Measurements from ENCODE around the gene NPEPL1.

NPEPL1 gene

DNA sequence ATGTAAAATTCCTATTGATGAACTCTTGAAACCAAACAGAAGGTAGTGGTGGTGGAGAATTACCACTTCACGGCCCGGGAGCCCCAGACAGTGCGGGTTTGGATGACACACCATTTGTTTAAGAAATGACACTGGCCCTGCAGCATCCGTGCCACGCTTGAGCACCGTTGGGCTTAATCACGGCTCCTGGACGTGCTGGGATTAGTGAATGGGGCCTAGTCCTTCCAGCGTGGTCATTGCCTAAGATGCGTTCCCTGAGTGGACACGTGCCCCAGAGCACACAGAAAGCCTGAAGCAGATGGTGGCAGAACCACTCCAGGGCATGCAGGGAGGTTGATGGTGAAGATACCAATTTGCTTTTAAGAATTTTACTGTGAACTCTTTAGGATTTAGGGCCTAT lies 27.0 kb upstream of the NPEPL1 start:
- H3K4me3 ChIP-seq (ENCODE audit: low read length): no peak overlapping the region
- no peak for TF ChIP-seq ZNF274 (IDR thresholded peaks at IDR 0.05; ENCODE audit: low read depth, low read length)

DNA sequence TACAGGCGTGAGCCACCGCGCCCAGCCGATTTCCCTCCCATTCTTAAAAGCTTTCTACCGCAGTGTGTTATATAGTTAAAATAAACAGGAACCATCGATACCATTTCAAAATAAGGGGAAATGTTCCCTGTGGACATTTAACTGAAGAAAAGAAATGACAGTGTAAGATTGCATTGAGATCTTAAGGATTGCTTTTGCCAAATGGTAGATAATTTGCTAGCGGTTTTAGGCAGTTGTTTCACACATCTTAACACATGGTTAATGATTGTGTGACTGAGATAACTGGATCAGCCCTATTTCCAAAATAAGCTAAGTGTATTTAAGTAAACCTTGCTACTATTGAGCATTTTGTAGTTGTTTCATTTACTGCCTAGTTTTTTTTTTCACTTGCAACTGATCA lies 25.9 kb upstream of the NPEPL1 start:
- TF ChIP-seq ZNF274 (IDR thresholded peaks at IDR 0.05; ENCODE audit: low read depth, low read length): no peak
- no peak overlapping the region; the same call in 1 of the 2 replicates for H3K4me3 ChIP-seq (ENCODE audit: low read length)

GRCh38 chr20:58667975-58668374 lies 24.6 kb upstream of the NPEPL1 start:
- TF ChIP-seq ZNF274 (IDR thresholded peaks at IDR 0.05; ENCODE audit: low read depth, low read length): no peak
- H3K4me3 ChIP-seq (ENCODE audit: low read length): no peak overlapping the region

DNA sequence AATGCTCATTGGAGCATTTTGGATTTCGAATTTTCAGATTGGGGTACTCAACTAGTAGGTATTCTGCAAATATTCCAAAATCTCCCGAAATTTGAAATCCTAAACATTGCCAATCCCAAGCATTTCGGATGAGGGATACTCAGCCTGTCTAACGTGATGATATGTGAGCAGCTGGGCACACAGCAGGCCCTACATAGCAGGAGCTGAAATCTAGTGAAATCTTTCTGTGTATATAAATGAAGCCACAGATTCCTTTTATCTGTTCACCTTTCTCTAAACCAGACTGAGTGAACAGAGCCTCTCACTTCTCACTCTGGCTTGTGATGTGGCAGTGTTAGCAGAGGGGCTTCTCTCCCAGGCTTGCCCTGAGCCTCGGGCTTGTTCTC lies 23.7 kb upstream of the NPEPL1 start:
- H3K4me3 ChIP-seq (ENCODE audit: low read length): no peak overlapping the region; the same call in 1 of the 2 replicates

GRCh38 chr20:58669287-58670006 lies 23.2 kb upstream of the NPEPL1 start:
- no peak for TF ChIP-seq ZNF274 (IDR thresholded peaks at IDR 0.05; ENCODE audit: low read depth, low read length)
- H3K4me3 ChIP-seq (ENCODE audit: low read length): no peak overlapping the region; the same call in 1 of the 2 replicates

More for the DNA sequence above, 23.7 kb upstream of the NPEPL1 start:
- TF ChIP-seq ZNF274 (IDR thresholded peaks at IDR 0.05; ENCODE audit: low read depth, low read length): no peak

GRCh38 chr20:58670102-58670501 lies 22.5 kb upstream of the NPEPL1 start:
- no peak overlapping the region for H3K4me3 ChIP-seq (ENCODE audit: low read length)

GRCh38 chr20:58670659-58671058 lies 21.9 kb upstream of the NPEPL1 start:
- no peak for TF ChIP-seq ZNF274 (IDR thresholded peaks at IDR 0.05; ENCODE audit: low read depth, low read length)
- no peak overlapping the region for H3K4me3 ChIP-seq (ENCODE audit: low read length)

More at GRCh38 chr20:58670102-58670501, 22.5 kb upstream of the NPEPL1 start:
- no peak for TF ChIP-seq ZNF274 (IDR thresholded peaks at IDR 0.05; ENCODE audit: low read depth, low read length)

DNA sequence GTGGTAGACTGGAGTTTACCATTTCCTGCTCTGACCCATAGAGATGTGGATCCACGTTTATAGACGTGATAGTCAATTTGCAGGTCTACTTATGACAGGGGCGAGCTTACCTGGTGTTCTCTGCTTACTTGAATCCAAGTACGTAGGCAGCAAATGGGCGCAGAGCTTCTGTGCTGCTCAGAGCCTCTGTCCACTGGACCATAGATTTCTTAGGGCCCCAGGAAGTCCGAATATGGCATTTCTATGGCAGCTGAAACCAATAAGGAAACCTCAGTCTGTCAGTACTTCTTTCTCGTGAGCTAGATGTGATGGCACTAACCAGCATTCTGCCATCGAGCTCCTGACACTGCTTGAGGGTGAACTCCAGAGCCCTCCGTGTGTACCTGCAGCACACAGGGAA lies 19.5 kb upstream of the NPEPL1 start:
- TF ChIP-seq ZNF274 (IDR thresholded peaks at IDR 0.05; ENCODE audit: low read depth, low read length): no peak
- H3K4me3 ChIP-seq (ENCODE audit: low read length): no peak overlapping the region

DNA sequence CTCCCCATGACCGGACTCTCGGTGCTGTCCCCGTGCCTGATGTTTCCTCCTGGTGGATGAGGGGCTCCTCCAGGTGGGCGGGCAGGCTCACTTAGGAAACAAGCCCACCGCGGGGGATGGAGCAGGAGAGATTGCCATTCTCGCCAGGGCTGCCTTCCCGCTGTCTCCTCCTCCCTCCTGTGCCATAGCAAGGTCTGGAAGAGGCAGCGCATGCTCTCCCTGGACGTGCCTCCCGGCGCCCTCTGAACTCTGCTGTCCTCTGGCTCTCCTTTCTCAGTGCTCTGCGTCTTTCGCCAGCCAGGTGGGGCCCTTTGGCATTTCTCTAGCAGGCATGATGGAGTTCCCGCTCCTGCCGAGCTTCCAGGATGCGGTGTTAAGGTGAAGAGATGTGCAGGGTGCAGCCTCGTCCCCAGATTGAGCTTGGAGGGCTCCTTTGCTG lies 17.4 kb upstream of the NPEPL1 start:
- no peak for TF ChIP-seq ZNF274 (IDR thresholded peaks at IDR 0.05; ENCODE audit: low read depth, low read length)
- H3K4me3 ChIP-seq (ENCODE audit: low read length): no peak overlapping the region

DNA sequence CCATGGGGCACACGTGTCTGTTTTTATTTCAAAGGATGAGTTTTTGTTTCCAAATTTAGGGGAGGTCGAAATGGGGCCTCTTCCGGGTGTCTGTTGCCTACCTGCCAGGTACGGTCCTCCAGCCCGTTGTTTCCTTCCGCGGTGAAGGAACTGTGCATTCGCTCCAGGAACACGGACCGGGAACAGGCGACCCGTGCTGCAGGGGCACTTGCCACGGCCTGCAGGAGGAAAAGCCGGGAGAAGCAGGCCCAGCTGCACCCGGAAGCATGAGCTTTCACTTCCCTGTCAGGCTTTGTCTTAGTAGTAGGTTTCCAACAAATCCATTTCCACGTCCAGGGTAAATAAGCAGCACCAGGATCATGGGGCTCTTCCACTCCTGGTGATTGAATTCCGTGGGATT lies 17.0 kb upstream of the NPEPL1 start:
- TF ChIP-seq ZNF274 (IDR thresholded peaks at IDR 0.05; ENCODE audit: low read depth, low read length): no peak
- H3K4me3 ChIP-seq (ENCODE audit: low read length): no peak overlapping the region

DNA sequence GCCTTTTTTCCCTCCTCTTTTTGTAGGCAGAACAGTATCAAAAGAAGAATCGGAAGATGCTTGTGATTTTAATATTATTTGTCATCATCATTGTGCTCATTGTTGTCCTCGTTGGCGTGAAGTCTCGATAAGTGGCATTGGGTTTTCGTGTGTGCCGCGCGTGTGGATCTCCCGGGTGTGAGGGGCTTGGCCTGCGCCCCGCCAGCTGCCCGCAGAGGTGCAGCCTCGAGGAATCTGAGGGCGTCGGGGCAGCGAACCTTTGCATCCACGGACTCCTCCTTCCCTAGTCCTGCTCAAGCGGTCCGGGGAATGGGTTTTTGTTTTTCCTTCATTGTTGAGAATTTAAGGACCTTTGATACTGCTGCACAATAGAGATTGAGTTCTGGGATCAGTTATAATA lies 16.4 kb upstream of the NPEPL1 start:
- no peak overlapping the region for H3K4me3 ChIP-seq (ENCODE audit: low read length)
- no peak for TF ChIP-seq ZNF274 (IDR thresholded peaks at IDR 0.05; ENCODE audit: low read depth, low read length)

DNA sequence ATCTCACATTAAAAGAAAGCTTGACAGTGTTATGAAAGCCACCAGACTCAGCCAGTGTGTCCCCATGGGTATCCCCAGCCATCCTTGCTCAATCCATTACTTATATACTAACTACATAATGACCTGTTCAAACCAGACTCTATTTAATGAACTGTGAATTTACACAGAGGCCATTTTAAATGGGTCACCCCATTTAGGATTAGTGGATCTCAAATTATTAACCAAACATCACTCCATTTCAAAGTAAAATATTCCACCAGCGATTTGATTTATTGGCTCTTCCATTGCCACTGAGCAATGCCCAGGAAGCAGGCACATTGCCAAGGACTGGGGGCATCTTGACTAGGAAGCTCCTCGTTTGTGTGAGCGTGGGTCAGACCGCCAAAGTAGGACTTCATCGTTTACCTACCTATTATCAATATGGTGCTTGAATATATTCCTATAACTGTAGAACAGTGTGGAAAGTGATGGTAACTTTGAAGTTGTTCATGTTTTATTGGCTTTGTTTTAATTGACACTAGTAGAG lies 15.5 kb upstream of the NPEPL1 start:
- H3K4me3 ChIP-seq (ENCODE audit: low read length): no peak overlapping the region
- no peak for TF ChIP-seq ZNF274 (IDR thresholded peaks at IDR 0.05; ENCODE audit: low read depth, low read length)

DNA sequence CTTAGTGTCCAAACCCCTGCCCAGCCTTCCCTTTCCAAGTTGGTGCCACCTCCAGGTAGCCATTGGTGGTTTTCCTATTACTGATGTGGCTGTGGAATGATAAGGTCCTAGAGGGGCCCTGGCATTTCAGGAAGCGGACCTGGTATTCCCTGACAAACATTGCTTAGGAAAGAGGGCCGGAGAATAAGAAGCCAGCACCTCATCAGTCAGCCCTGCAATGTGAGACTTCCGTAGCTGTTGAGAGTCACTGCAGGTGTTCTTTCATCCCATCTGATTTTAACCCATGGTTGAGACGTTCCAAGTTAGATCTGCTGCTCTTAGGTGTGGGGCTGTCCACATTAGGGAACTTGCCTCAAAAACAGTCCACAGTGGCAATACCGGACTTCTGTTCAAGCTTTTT lies 14.8 kb upstream of the NPEPL1 start:
- H3K4me3 ChIP-seq (ENCODE audit: low read length): no peak overlapping the region
- TF ChIP-seq ZNF274 (IDR thresholded peaks at IDR 0.05; ENCODE audit: low read depth, low read length): no peak

GRCh38 chr20:58678806-58679205 lies 13.8 kb upstream of the NPEPL1 start:
- no peak for TF ChIP-seq ZNF274 (IDR thresholded peaks at IDR 0.05; ENCODE audit: low read depth, low read length)
- no peak overlapping the region for H3K4me3 ChIP-seq (ENCODE audit: low read length)

GRCh38 chr20:58682656-58683531 lies 9.7 kb upstream of the NPEPL1 start:
- no peak for TF ChIP-seq ZNF274 (IDR thresholded peaks at IDR 0.05; ENCODE audit: low read depth, low read length)

More at GRCh38 chr20:58682656-58683531, 9.7 kb upstream of the NPEPL1 start:
- no peak overlapping the region for H3K4me3 ChIP-seq (ENCODE audit: low read length)

All from GM08714 (cell line).